IMR-90 (cell line): ENCODE results near the gene TELO2.

Experiments
- CTCF ChIP-seq: conservative IDR thresholded peaks from 2 replicates; pipeline ENCODE4 v1.5.1; 2012; ENCODE audit warnings: mild to moderate bottlenecking, low read depth, low read length, improper control_type of control experiment
- POLR2A ChIP-seq: IDR thresholded peaks from 2 replicates; pipeline ENCODE4 v1.6.1; 2012; ENCODE audit warnings: mild to moderate bottlenecking, low read depth, low read length
- RAD21 ChIP-seq: IDR thresholded peaks from 2 replicates; pipeline ENCODE4 v1.6.1; 2012; ENCODE audit warnings: low read length, improper control_type of control experiment

DNA sequence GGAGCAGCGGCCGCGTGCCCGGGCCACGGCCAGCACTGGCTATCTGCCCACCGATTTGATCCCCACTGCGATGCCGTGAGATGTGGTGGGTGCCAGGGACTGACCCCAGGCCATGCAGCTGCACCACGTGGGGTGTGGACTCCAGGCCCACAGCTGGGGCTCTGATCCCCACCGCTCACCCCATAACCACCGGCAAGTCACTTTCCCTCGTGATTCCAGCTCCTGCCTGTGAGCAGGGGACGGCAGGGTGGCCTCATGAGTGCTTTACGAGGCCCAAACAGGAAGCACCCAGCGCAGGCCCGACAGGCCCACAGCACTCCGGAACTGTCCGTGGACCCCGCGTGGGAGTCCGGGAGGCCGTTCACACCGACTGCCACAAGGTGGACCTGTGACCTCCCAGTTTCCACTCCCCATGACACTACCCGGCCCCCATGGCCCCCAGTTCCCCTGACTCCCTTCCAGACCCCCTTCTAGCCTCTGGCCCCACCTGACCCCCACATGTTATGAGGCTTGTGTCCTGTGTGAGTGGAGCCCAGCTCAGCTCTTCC, 5.0 kb upstream of the TELO2 start:
- no peak for TF ChIP-seq RAD21
- no peak for TF ChIP-seq POLR2A
- no peak for TF ChIP-seq CTCF
